ENCODE data around the gene JAG1.

JAG1 gene

DNA sequence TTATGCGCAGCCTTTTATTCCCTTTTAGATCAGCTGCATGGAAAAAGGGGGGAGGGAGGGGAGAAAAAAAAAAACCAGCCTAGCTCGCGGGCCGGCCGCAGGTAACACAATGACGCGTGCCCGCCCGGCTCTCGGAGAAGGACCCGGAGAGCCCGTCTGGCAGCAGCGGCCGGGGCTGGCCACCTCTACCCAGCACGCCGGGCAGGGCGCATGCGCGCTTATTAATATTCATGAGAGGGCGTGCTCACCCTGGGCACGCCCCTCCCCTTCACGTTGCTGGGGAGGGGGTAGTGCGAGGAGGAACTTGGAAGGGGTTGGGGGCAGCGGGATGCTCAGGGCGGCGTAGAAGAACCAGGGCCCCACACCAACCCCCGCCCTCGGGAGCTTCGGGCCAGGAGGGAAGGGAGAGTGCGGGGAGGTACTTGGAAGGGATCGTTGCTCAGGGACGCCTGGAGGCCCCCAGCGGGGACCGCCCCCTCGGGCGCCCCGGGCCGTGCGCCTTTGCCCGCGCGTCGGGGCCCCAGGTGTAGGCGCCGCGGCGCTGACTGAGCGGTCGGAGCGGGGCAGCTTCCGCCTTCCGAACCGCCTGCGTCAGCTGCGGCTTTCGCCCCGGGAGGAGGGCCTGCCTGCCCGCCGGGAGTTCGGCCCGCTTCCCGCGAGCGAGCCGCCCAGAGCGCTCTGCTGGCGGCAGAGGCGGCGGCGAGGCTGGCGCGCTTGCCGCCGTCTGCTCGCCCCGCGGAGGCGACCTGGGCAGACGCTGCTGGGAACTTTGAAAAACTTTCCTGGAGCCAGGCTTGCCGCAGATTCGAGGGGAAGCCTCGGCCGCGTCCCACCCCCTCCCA lies at the start of gene JAG1:
TSS of gene JAG1 (minus strand) at position 158 of the 842 bp plus-strand sequence. CDS start 469 bp downstream, outside the sequence.
- peak; percentile 95 for DNase-seq

DNA sequence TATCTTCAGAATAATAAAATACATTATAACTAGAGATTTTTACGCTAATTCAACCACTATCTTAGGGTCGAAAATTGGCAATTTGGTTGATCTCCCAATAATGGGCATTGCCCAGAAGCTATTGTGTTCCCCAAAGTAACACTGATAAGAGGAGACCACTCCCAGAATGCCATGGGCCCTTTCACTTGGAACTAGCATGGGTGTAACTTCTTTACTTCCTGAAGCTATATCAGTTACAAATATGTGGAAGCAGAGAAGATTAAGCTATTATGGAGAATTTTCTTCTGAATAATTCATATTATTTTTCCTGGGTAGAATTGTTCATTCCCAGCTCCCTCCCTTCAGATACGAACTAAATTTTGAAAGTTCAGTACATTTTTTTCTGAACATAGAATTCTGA lies 48.2 kb upstream of the JAG1 start:
- DNase-seq = no peak

DNA sequence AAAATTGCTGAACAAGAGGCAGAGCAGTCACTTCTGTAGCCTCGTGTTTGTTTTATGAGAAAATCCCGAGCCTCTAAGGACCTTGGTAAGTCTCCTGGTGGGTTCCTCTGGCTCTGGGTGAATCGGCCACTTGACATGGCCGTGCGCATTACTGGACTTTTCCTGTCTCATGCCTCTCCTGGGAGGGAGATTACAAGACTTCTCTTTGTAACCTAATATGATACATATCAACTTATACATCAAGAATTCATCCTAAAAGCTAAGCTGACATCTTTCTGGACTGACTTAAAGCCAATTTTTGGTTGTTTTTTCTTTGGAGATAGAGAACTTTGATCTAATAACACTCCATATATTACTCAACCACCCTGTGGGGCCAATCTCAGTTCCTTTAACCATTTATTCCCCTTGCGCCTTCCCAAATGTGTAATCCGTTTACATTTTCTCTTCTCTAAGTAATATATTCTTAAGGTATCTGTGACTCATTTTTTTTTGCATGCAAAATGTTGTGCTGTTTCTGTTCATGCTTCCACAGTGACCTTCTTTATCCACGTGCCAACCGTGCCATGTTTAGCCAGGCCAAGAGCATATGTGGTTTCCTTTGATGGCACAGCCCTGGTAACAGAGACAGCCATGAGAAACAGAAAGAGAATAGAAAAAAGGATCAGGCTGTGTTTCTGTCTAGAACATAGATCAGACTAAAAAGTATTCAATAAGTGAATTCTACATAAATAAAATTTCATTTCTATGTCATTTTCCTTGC lies 47.5 kb upstream of the JAG1 start:
- DNase-seq = no peak

DNA sequence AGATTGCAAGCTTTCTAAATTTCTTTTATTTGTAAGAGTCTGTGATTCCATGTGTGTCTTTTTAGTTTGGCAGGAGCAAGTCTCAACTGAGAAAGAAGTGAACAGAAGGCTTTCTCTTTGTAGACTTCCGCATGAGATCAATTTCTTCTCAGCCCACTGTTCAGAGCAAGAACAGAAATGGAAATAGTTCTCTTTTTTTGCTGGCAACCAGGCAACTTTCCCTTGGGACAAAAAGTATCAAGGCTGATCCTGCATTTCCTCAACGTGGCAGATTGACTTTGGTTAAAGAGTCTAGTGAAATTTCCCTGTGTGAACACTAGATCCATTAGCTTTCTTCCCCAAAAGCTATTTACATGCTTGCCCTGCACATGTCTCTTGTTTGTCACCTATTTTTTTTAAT lies 46.8 kb upstream of the JAG1 start:
- DNase-seq = no peak

DNA sequence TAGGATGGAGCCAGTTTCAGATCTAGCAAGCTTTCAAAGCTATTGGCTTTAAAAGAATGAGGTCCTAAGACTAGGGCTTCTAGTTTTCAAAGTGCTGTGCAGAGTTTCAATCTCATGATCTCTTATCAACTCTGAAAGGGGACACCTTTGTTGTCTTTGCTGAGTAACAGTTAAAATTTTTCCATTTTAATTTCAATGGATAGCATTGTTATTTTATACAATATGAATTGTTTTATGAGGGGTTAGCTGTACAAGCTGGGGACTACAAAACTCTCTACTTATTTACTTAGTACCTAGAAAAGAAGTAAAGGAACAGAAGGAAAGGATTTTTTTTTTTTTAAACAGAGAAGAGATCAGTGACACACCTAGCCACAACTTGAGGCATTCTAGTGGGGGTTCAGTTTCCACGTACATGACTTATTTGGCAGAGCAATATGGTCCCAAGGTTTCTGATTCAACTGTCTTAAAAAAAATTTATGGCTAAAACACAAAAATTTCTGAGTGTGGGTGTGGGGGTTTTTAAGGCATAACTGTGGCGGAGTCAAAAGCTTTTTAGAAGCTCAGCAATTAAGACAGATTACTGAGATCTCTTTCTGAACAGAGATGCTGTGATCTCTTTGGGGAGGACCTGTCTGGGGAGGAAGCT lies 46.1 kb upstream of the JAG1 start:
- DNase-seq = peak; percentile 39

DNA sequence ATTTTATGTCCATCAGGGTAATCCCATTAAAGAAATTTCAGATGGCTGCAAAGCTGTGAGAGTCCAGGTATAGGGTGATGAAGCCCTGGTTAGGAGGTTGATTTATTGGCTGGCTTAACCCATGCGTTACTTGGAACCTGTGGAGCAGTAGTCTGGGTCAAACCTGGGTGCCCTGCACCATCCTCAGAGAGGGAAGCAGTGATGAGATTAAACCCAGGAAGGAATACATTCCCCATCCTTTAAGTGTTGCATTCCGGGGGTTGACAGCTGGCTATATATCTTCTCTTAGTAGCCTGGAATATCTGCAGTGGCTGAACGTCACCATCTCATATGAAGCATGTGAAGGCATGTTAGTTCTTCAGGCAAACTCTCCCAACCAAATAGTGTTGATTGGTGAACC lies 44.9 kb upstream of the JAG1 start:
- no peak for DNase-seq

DNA sequence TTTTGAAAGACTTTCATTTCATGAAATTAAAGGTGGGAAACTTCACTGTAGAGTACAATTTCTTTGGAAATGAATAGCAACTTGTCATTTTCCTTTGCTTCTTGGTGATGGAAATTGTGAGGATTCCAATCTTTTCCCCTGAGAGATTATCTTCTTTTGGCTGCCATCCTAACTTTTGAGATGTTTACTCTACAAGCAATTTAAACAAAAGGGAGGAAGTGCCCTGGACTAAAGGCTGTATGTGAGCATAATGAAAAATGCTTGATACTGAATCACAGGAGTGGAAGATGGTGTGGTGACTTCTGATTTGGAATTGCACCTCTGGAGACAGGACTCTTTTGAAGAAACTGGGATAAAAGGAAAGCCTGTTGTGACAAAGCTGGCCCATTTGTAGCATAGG lies 43.1 kb upstream of the JAG1 start:
- peak; percentile 72 for DNase-seq

DNA sequence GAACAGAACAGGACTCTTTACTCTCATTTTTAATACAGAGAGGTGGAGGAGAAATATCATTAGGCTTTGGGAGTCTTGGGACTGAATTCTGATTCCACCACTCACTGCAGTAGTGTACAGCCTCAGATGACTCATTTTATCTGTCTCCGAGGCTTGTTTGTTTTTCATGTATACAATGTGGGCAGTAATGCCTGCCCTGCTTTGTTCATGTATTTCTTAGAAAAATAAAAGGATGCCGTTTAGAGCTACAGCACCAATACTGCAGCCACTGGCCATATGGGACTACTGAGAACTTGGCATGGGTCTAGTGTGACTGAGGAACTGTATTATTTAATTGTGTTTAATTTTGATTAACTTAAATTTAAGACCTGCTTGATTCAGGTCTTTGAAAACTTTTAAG lies 41.2 kb upstream of the JAG1 start:
- peak; percentile 52 for DNase-seq

DNA sequence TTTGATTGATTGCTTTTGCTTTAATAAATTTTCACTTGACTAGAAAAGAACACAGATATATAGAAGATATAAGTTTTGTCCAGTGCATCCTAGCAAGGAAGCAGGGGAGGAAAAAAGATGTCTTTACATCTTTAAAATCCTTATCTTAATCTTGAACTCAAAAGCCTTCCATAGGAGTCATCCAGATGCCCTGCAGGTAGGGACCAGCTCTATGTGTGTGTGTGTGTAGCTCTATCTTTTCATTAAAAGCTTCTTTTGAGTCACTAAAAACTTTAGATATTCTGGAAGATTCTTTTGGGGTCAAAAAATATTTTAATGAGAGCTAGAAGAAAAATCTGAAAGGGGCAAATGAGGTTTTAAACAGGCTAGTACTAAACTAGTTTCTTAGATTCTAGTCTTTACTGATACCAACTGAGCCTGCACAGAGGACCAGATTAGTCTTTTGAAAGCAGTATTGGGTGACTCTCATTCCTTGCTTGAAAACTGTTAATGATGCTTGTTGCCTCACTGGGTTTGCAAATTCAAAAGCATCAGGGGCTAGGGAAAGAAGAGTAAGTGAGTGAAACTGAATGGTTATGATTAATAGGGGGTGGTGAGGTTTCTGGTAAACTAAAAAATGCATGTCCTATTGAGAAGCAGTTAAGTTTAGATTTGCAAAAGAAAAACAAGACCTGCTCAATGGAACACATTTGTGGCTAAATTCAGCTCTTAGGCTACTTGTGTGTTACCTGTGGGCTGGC lies 40.6 kb upstream of the JAG1 start:
- DNase-seq = no peak

DNA sequence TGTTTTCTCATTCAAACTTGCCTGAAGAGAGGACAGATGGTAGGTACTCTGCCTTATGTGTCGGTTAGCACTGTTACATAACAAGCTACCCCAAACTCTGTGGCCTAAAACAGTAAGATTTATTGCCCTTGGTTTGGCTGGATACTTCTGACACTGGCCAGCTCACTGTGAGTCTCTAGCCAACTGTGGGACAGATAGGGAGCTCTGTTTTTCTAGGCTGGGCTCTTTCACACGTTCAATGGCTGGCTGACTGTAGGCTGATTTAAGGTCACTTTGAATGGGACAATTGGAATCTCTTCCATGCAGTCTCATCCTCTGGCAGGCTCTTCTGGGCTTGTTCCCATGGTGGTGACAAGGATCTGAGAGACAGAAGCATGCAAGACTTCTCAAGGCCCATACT lies 39.4 kb upstream of the JAG1 start:
- no peak for DNase-seq

DNA sequence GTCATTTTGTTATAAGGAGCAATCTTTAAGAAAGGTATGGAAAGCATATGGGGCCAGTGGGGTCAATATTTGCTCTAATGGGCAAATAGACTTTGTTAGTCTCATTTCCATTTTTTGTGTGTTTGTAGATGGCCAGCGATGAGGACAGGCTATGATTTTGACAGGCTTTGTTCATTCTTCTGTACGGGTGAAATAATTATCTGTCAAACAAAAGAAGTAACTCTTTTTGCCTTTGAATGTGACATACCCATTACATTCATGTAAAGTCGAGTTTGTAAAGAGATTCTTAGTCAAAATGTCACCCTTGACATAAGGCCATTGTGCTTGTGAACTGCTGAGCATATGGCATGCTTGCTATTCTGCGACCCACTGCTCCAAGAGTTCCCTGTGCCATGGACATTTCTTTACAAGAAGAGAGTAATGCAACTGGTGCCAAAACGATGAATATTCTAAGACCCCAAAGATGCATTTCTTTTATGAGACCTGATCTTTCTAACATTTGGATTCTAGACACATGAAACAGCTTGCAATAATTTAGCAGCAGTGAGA lies 38.2 kb upstream of the JAG1 start:
- no peak for DNase-seq

DNA sequence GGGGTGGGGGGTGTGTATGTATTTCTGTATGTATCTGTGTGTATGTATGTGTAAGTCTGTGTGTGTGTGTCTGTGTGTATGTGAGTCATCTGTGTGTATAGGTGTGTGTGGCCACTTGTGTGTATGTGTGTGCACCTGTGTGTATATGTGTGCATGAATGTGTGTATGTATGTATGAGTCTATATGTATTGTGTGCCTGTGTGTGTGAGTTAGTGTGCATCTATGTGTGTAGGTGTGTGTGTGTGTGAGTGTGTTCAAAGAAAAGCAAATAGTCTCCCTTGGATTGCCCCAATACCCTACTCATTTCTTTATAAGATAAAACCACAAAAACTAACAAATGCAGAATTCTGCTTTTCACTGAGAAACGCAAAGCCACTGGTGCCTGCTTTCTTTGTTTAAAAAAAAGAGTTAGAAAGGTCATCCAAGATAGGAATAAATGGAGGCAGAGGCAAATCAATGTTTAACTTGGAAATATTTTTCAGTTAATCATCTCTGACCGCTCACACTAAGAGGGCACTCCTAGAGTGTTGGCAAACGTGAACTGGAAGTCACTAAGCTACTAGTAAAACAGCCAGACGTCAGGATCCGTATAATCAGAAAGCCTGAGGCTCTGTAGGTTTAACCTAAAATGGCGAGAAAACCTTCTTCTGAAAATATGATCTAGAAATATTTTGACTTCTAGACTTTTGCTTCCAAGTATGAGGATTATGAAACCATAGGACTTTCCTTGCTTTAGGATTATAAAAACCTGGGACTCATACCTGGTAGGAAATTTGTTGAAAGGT lies 37.4 kb upstream of the JAG1 start:
- no peak for DNase-seq

DNA sequence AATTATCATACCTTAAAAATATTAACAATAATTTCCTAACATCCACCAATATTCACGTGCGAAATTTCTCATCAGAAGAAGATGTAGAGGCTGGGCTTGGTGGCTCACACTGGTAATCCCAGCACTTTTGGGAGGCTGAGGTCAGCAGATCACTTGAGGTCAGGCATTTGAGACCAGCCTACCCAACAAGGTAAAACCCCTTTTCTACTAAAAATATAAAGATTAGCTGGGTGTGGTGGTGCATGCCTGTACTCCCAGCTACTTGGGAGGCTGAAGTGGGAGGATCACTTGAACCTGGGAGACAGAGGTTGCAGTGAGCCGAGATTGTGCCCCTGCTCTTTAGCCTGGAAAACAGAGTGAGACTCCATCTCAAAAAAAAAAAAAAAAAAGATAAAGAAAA lies 36.1 kb upstream of the JAG1 start:
- no peak for DNase-seq

DNA sequence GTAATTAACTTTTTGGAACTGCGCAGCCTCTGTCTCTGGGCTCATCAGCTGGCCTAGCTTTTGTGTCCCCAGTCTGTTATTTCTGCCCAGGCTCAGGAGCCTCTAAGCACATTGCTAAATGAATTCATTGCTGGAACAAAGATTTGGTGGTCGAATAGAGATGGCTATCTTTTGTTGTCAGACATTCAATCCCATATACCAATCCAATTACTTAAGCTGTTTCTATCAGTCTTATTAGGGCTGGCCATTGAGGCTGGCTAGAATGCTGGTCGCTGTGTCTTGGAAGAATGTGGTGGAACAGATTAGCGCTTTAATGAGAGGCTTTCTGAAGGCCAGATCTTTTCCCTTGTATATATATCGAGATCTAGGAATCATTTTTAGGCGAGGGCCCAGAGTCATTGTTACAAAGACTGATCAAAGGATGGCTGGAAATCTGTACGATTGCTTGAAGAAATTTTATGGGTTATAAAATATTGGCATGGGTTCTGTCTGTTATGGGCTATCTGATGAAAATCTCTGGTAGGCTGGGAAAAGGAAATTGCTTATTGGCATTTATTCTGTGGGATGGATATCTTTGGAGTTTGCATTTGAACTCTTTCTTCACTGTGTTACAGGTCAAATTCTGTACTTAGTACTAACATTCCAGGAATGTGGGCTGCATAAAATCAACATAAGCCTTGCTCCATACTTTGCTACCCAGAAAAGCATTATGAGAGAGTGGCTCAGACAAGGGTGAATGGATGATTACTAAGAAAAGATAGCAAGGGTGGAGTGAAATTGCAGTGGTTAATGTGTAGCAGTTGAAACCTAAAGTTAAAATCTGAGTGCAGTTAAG lies 34.8 kb upstream of the JAG1 start:
- peak; percentile 72 for DNase-seq

DNA sequence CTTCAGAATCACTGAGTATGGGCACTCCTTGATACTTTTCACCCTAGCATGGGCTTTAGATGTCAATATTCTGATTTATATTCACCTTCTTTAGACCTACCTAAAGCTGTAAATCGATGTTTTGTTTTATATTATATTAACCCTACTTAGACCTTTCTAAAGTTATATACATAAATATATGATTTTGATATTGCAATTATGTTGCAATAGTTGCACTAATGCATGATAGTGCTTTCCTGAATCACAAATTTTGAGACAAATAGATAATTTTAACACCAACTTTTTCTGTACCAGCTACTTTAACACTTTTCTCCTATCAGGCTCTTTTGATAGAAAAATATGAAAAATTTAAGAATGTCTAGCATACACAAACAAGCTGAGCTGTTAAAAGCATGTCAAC lies 34.0 kb upstream of the JAG1 start:
- DNase-seq = no peak

DNA sequence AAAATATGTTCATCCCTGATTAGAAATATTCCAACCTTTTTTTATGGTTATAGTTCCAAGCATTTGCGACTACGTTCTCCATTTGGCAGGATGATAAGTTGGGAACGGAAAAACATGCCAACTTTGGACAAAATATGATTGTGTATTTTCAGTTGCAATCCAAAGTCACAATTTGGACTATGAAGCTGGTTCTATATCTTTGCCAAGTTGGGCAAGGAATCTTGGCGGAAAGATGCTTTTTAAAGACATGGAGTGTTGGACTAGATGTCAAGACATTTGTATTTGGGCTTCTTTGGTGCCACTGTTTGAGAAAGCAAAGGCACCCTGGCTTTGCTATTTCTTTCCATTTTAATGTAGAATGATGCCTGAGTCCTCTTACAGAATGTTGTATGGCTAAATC lies 33.3 kb upstream of the JAG1 start:
- DNase-seq = no peak

DNA sequence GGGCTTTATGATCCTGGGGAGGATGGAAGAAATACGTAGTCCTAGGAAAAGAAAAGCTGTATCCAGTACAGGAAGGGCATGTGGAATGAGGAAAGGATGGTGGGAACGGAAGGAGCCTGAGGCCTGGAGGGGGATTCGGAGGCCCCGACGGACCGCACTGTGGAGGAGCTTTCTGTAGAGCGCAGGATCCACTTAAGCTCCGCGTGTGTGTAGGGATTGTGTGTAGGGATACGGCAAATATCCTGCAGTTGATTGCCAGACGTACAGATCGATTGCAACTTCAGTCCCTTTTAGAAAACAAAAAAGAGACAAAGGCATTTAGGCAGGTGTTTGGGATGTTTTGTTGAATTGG lies 32.6 kb upstream of the JAG1 start:
- DNase-seq = no peak

DNA sequence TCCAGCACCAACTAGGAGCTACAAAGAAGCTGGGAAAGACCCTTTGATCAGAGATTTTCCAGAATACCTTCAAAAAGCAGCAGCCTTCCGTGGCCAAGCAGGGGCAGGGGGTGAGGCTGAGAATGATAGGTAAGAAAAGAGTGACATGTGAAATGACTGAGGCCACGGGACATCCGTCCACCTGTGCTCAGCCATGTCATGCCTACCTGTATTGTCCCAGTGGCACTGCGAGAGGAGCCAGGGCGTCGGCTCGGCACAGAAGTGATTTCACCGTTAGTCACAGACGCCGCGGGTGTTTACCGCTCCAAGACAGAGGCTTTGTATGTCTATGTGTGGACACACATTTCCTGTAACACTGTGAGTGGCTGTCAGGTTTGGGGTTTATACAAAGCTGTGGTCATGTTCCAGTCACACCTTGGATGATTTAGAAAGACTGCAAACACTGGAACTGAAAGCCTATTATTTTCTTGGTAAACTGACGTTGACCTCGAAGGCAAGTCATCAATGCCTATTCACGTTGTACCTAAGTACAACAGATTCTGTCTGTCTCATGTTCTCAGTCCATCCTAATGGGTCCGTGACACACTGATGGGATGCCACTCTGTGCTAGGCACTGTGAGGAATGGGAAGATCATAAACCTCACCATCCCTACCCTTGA lies 32.1 kb upstream of the JAG1 start:
- no peak for DNase-seq

DNA sequence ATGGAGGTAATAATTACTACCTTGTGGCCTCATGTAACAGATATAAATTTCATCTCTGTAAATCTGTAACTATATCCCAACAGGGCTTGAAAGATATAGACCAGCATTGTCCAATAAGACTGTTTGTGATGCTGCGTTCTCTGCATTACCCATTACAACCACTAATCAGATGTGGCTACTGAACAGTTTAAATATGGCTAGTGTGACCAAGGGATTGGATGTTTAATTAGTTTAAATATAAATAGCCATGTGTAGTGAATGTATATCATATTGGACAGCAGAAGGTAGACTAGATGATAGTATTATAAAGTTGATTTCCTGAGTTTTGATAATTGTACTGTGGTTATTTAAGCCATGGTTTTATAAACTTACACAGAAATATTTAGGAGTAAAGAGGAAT lies 27.8 kb upstream of the JAG1 start:
- no peak for DNase-seq

DNA sequence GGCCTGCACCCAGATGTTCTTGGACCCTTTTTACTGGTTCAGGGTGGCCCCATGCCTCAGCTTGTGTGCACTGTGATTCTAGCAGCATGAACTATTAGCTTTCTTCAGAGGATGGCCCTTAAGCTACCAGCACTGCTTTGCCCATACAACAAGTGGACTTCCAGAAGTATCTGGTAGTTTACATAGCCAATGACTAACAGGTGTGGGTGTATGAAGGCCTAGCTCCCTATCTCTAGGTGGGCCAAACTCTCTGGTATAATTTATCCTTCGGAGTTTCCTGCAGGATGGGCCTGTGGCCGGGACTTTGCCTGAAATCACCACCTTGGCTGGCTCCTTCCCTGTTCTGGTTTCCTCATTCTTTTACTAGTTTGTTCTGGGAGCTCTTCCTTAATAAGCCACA lies 26.1 kb upstream of the JAG1 start:
- DNase-seq = no peak

DNA sequence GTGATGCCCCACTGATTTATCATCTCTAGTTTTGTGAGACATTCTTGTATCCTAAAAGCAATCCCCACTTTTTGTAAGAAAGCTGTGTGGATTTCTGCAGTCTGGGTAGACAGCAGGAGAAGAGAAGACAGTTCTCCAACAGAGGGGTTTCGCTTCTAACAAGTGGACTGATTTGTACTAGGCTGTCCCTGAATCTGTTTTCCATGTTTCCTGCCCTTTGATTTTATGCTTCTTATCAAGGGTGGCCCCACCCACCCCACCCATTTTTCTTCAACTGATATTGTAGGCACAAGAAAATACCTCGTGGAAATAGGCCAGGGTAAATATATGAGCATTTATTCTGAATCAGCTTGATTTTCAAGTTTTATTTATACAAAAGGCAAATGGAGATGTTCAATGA lies 25.7 kb upstream of the JAG1 start:
- DNase-seq = no peak
